D341Med (cell line): ENCODE measurements around the gene PORCN.

Source experiments
- DNase-seq: peaks from one replicate; pipeline ENCODE4 v3.0.0; 2012; ENCODE audit warnings: low spot score

Gene PORCN

GRCh38 chrX:48476919-48477318, 31.9 kb upstream of the PORCN start:
- DNase-seq, result no peak

- no peak for DNase-seq
Measured at GRCh38 chrX:48477960-48478755, 30.6 kb upstream of the PORCN start.

GRCh38 chrX:48478806-48479205, 30.0 kb upstream of the PORCN start:
- DNase-seq, result no peak

GRCh38 chrX:48480142-48480541, 28.6 kb upstream of the PORCN start:
- no peak for DNase-seq

- no peak for DNase-seq
Measured at GRCh38 chrX:48480583-48480982, 28.2 kb upstream of the PORCN start.

GRCh38 chrX:48482526-48482925, 26.3 kb upstream of the PORCN start:
- no peak for DNase-seq

- DNase-seq, result no peak
Measured at GRCh38 chrX:48487362-48487798, 21.4 kb upstream of the PORCN start.

- DNase-seq, result no peak
Measured at GRCh38 chrX:48488034-48488433, 20.8 kb upstream of the PORCN start.

- no peak for DNase-seq
Measured at GRCh38 chrX:48489296-48489695, 19.5 kb upstream of the PORCN start.

GRCh38 chrX:48489892-48490291, 18.9 kb upstream of the PORCN start:
- DNase-seq, result no peak

- DNase-seq, result no peak
Measured at GRCh38 chrX:48490661-48491060, 18.1 kb upstream of the PORCN start.

- DNase-seq, result no peak
Measured at GRCh38 chrX:48491809-48492208, 17.0 kb upstream of the PORCN start.

- no peak for DNase-seq
Measured at GRCh38 chrX:48492293-48492910, 16.4 kb upstream of the PORCN start.

GRCh38 chrX:48493890-48494364, 14.9 kb upstream of the PORCN start:
- DNase-seq, result peak; percentile 67

GRCh38 chrX:48496660-48497059, 12.1 kb upstream of the PORCN start:
- DNase-seq, result no peak

- DNase-seq, result no peak
Measured at GRCh38 chrX:48497871-48498270, 10.9 kb upstream of the PORCN start.

GRCh38 chrX:48498374-48498809, 10.4 kb upstream of the PORCN start:
- DNase-seq, result no peak

- DNase-seq, result no peak
Measured at GRCh38 chrX:48504261-48504660, 4.5 kb upstream of the PORCN start.

GRCh38 chrX:48505481-48505880, 3.3 kb upstream of the PORCN start:
- DNase-seq, result no peak

GRCh38 chrX:48507246-48507645, 1.5 kb upstream of the PORCN start:
- no peak for DNase-seq

GRCh38 chrX:48509245-48509590, 426 bp downstream of the PORCN start:
- no peak for DNase-seq

- no peak for DNase-seq
Measured at GRCh38 chrX:48509619-48510018, 827 bp downstream of the PORCN start.

- DNase-seq, result peak; percentile 46
Measured at GRCh38 chrX:48511560-48511959, 2.8 kb downstream of the PORCN start.
